Mesenchymal stem cell (in vitro differentiated cells and primary cell): ENCODE data around the gene TBC1D19.
"Not testable (repeated sequence)": the region's sequence is repeated elsewhere in the genome, so short reads cannot be mapped to it uniquely, and the experiment has no call there.

ENCODE experiments used
- DNase-seq: peaks from one replicate; pipeline ENCODE4 v3.0.0-alpha.2; 2013
- H2AFZ ChIP-seq: one replicate; pipeline ENCODE4 v1.6.1; 2013; ENCODE audit warnings: low read depth, mild to moderate bottlenecking, control low read depth, inconsistent platforms, low read length, moderate library complexity
- H2AK5ac ChIP-seq: 2 replicates; pipeline ENCODE4 v1.6.1; 2013; ENCODE audit warnings: low read length, moderate library complexity, mild to moderate bottlenecking, inconsistent platforms; ENCODE audit not compliant: severe bottlenecking
- H2BK120ac ChIP-seq: one replicate; pipeline ENCODE4 v1.6.1; 2013; ENCODE audit warnings: low read depth, mild to moderate bottlenecking, inconsistent platforms, low read length, moderate library complexity
- H2BK12ac ChIP-seq, 2 experiments: one replicate each; pipeline ENCODE4 v1.6.1; 2013; ENCODE audit warnings: inconsistent platforms in 2 of 2, low read length in 2 of 2, mild to moderate bottlenecking in 2 of 2, moderate library complexity in 2 of 2, control low read depth in 1 of 2
- H2BK15ac ChIP-seq: one replicate; pipeline ENCODE4 v1.6.1; 2013; ENCODE audit warnings: mild to moderate bottlenecking, low read depth, inconsistent platforms; ENCODE audit not compliant: poor library complexity, severe bottlenecking
- H2BK5ac ChIP-seq: 2 replicates; pipeline ENCODE4 v1.6.1; 2013; ENCODE audit warnings: low read depth, mild to moderate bottlenecking, low read length, control low read depth, inconsistent platforms; ENCODE audit not compliant: poor library complexity, severe bottlenecking
- H3K14ac ChIP-seq, 2 experiments: one replicate each; pipeline ENCODE4 v1.6.1; 2013; ENCODE audit warnings: inconsistent platforms in 2 of 2, low read length in 2 of 2, control low read depth in 1 of 2, mild to moderate bottlenecking in 1 of 2, moderate library complexity in 1 of 2
- H3K18ac ChIP-seq, 2 experiments: one replicate each; pipeline ENCODE4 v1.6.1; 2013; ENCODE audit warnings: inconsistent platforms in 2 of 2, low read length in 2 of 2, control low read depth in 1 of 2, low read depth in 1 of 2, mild to moderate bottlenecking in 1 of 2
- H3K23ac ChIP-seq, 2 experiments: one replicate each; pipeline ENCODE4 v1.6.1; 2013; ENCODE audit warnings: inconsistent platforms in 2 of 2, low read length in 2 of 2, mild to moderate bottlenecking in 2 of 2, moderate library complexity in 2 of 2, control low read depth in 1 of 2
- H3K27ac ChIP-seq: 2 replicates; pipeline ENCODE4 v1.5.1; 2013; ENCODE audit warnings: mild to moderate bottlenecking, moderate library complexity, low read length, control low read depth, inconsistent platforms; ENCODE audit not compliant: poor library complexity, severe bottlenecking
- H3K27me3 ChIP-seq, 2 experiments: 2 replicates each; pipeline versions ENCODE4 v1.6.1 to v1.7.0; 2013; ENCODE audit warnings: low read length in 2 of 2, mild to moderate bottlenecking in 2 of 2, moderate library complexity in 2 of 2, control low read depth in 1 of 2, inconsistent platforms in 1 of 2; ENCODE audit not compliant: control insufficient read depth in 1 of 2, insufficient read depth in 1 of 2
- H3K36me3 ChIP-seq, 2 experiments: 2 replicates each; pipeline versions ENCODE4 v1.6.1 to v1.7.0; 2013; ENCODE audit warnings: low read length in 2 of 2, control low read depth in 1 of 2, inconsistent platforms in 1 of 2, low read depth in 1 of 2, mild to moderate bottlenecking in 1 of 2; ENCODE audit not compliant: insufficient read depth in 2 of 2, control insufficient read depth in 1 of 2
- H3K4ac ChIP-seq, 2 experiments: one replicate each; pipeline ENCODE4 v1.6.1; 2013; ENCODE audit warnings: inconsistent platforms in 2 of 2, low read length in 2 of 2, mild to moderate bottlenecking in 2 of 2, moderate library complexity in 2 of 2, control low read depth in 1 of 2, low read depth in 1 of 2
- H3K4me1 ChIP-seq: 2 replicates; pipeline ENCODE4 v1.6.1; 2013; ENCODE audit warnings: low read depth, low read length, control low read depth; ENCODE audit not compliant: control insufficient read depth, insufficient read depth
- H3K4me2 ChIP-seq: 2 replicates; pipeline ENCODE4 v1.6.1; 2013; ENCODE audit warnings: low read length, mild to moderate bottlenecking, inconsistent platforms; ENCODE audit not compliant: poor library complexity, severe bottlenecking
- H3K4me3 ChIP-seq, 2 experiments: 2 replicates each; pipeline versions ENCODE4 v1.5.1 to v1.7.0; 2013; ENCODE audit warnings: low read length in 2 of 2, mild to moderate bottlenecking in 2 of 2, control low read depth in 1 of 2, low read depth in 1 of 2; ENCODE audit not compliant: insufficient read depth in 1 of 2
- H3K79me1 ChIP-seq: replicated peaks from 2 replicates; pipeline ENCODE4 v1.6.1; 2013; ENCODE audit warnings: mild to moderate bottlenecking, control low read depth, low read length, inconsistent platforms; ENCODE audit not compliant: poor library complexity, severe bottlenecking
- H3K9ac ChIP-seq: 2 replicates; pipeline ENCODE4 v1.7.0; 2013; ENCODE audit warnings: mild to moderate bottlenecking, low read length, moderate library complexity
- H3K9me3 ChIP-seq: 2 replicates; pipeline ENCODE4 v1.7.0; 2013; ENCODE audit warnings: mild to moderate bottlenecking, low read length; ENCODE audit not compliant: control insufficient read depth
- H4K8ac ChIP-seq: one replicate; pipeline ENCODE4 v1.6.1; 2013; ENCODE audit warnings: inconsistent platforms, mild to moderate bottlenecking, low read length, moderate library complexity
- H4K91ac ChIP-seq: one replicate; pipeline ENCODE4 v1.6.1; 2013; ENCODE audit warnings: mild to moderate bottlenecking, low read length, inconsistent platforms
- WGBS: methylation state at CpG from one replicate; pipeline ENCODE4 v1.1.7; 2013; ENCODE audit warnings: mixed read lengths; 5-methylcytosine and 5-hydroxymethylcytosine counted together

TBC1D19 gene

DNA sequence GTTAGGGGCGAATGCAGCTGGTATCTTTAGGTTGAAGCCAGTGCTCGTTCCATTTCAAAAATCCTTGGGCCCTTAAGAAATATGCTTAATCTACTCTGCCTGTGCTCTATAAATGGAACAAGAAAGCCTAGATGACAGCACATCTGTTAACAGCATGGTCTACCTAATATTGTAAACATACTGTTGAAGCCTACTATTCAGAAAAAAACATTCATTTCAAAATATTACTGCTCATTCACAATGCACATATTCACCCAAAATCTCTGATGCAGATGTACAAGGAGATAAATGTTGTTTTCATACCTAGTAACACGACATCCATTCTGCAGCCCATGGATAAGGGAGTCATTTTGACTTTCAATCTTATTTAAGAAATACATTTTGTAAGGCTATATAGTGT is 106.6 kb downstream of the TBC1D19 start:
- no peak overlapping the region for H4K91ac ChIP-seq
- H3K4me2 ChIP-seq = no peak overlapping the region
- no peak overlapping the region for H3K23ac ChIP-seq
- no peak overlapping the region for H2AK5ac ChIP-seq
- H3K4me1 ChIP-seq = no peaks in the 10 kb centered on the region
- H3K27ac ChIP-seq = no peak overlapping the region
- no peaks in the 10 kb centered on the region for H3K27me3 ChIP-seq
- H3K79me1 ChIP-seq = peaks cover 3% of the 10 kb centered on the region
- H2BK12ac ChIP-seq = no peak overlapping the region
- WGBS = 95% methylated on average over 2 of the region's 3 CpGs
- H3K9me3 ChIP-seq = no peaks in the 10 kb centered on the region
- no peak overlapping the region for H2BK120ac ChIP-seq
- no peak overlapping the region for H2BK15ac ChIP-seq
- DNase-seq = no peak
- H2BK5ac ChIP-seq = no peak overlapping the region
- no peak overlapping the region for H3K4me3 ChIP-seq
- H3K36me3 ChIP-seq = peaks cover 7 to 49% of the 10 kb centered on the region in 2 experiments
- no peak overlapping the region for H3K4ac ChIP-seq
- H3K9ac ChIP-seq = no peak overlapping the region
- H4K8ac ChIP-seq = no peak overlapping the region
- H3K18ac ChIP-seq = no peak overlapping the region
- no peak overlapping the region for H3K14ac ChIP-seq
- H2AFZ ChIP-seq = no peak overlapping the region

DNA sequence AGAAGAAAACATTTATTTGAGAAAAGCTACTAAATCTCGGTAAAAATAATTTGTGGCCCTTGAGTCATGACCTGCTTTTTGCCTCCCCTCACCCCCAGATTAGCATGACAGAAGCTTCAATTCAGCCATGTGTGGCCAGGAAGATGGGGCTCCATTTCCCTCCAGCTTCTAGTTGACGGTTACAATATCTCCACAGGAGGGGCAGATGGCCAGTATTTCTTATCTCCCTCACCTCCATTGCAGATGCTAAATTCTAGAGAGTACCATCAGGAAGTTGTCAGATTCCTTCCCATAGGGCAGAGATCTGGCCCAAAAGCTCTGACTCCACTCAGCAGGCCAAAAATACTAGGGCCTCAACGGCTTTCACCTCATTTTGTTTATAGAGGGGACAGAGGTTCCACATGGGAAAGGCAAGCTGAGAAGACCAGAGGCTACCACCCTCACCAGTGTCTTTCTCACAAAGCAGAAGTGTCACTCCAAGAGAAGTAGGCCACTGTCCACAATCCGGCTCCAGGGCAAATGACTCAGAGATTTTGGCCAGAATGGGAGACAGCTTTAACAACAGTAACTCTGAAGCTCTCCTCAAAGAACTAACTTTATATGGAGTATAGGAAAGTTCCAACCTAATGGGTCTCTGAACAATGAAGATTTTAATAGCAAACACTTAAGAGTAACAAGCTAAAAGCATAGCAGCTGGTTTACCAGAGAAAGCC is 108.3 kb downstream of the TBC1D19 start:
- Histone ChIP-seq H3K36me3 (peaks cover 7 to 38% of the 10 kb centered on the region in 2 experiments), H3K79me1 (peaks cover 3% of the 10 kb centered on the region), H2BK15ac (no peak overlapping the region), H3K23ac (no peak overlapping the region), H3K14ac (no peak overlapping the region), H3K4me1 (no peaks in the 10 kb centered on the region), H3K9ac (no peak overlapping the region), H4K91ac (no peak overlapping the region), H3K9me3 (no peaks in the 10 kb centered on the region), H3K4me3 (no peak overlapping the region), H3K27ac (no peak overlapping the region), H3K27me3 (no peaks in the 10 kb centered on the region), H4K8ac (no peak overlapping the region), H2AFZ (no peak overlapping the region), H2BK12ac (no peak overlapping the region), H2BK5ac (no peak overlapping the region), H3K4ac (no peak overlapping the region), H2AK5ac (no peak overlapping the region), H3K18ac (no peak overlapping the region), H2BK120ac (no peak overlapping the region), H3K4me2 (no peak overlapping the region)
- no peak for DNase-seq
- WGBS = 92% methylated on average over 4 of the region's 4 CpGs

DNA sequence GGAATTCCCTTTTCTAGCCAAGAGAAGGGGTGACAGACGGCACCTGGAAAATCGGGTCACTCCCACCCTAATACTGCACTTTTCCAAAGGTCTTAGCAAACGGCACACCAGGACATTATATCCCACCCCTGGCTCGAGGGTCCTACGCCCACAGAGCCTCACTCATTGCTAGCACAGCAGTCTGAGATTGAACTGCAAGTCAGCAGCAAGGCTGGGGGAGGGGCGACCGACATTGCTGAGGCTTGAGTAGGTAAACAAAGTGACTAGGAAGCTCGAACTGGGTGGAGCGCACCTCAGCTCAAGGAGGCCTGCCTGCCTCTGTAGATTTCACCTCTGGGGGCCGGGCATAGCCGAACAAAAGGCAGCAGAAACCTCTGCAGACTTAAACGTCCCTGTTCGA is 110.2 kb downstream of the TBC1D19 start:
- not testable (repeated sequence) for H2BK5ac ChIP-seq, H2BK12ac ChIP-seq, H2AK5ac ChIP-seq, H2BK15ac ChIP-seq, H4K8ac ChIP-seq, H2BK120ac ChIP-seq, H3K9me3 ChIP-seq, H3K79me1 ChIP-seq, H3K9ac ChIP-seq, H3K4me2 ChIP-seq, H3K27me3 ChIP-seq, H4K91ac ChIP-seq, H3K14ac ChIP-seq, H2AFZ ChIP-seq, H3K27ac ChIP-seq, H3K4me1 ChIP-seq, H3K18ac ChIP-seq, H3K4me3 ChIP-seq, H3K23ac ChIP-seq, H3K4ac ChIP-seq, DNase-seq
- WGBS = 94% methylated on average over 13 of the region's 13 CpGs
- peaks cover 7 to 30% of the 10 kb centered on the region in 2 experiments for H3K36me3 ChIP-seq

DNA sequence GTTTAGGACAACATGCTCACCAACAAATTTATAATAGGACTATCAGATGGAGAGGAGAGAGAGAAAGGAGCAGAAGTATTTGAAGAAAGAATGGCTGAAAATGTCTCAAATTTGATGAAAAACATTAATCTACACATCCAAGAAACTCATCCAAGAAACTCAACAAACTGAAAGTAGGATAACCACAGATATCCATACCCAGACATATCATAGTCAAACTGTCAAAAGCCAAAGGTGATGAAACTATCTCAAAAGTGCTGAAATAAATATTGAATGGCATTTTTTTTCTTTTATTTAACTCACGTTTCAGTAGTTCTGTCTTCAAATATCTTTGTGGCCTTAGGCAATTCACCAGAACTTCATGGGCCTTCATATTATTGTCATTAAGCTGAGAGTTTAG is 116.2 kb downstream of the TBC1D19 start:
- Histone ChIP-seq H3K18ac (no peak overlapping the region), H2AK5ac (no peak overlapping the region), H3K27ac (no peak overlapping the region), H3K36me3 (no peaks in the 10 kb centered on the region), H2BK12ac (no peak overlapping the region), H2BK15ac (no peak overlapping the region), H3K4me3 (no peak overlapping the region), H3K4me1 (no peaks in the 10 kb centered on the region), H3K27me3 (no peaks in the 10 kb centered on the region), H3K4me2 (no peak overlapping the region), H3K9me3 (no peaks in the 10 kb centered on the region), H2BK5ac (no peak overlapping the region), H4K91ac (no peak overlapping the region), H3K9ac (no peak overlapping the region), H3K23ac (no peak overlapping the region), H2AFZ (no peak overlapping the region), H3K79me1 (no peaks in the 10 kb centered on the region), H4K8ac (no peak overlapping the region), H3K4ac (no peak overlapping the region), H3K14ac (no peak overlapping the region), H2BK120ac (no peak overlapping the region)
- no peak for DNase-seq
- WGBS = no CpG with 5 or more reads among the region's 1 CpG
